Stimulated activated CD8-positive, alpha-beta memory T cell treated with anti-CD3 and anti-CD28 coated beads, Interleukin-7, amount 100 ng/mL, for 24 hours (primary cell): ENCODE results near the gene EIF3B.
"Not testable (repeated sequence)": the region's sequence is repeated elsewhere in the genome, so short reads cannot be mapped to it uniquely, and the experiment has no call there.

Experiments used
- DNase-seq: peaks from one replicate; pipeline ENCODE4 v3.0.0-alpha.2; 2020; ENCODE audit warnings: low read depth

Gene EIF3B

GRCh38 chr7:2376351-2377154 is 21.9 kb downstream of the EIF3B start:
- DNase-seq, result no peak

- not testable (repeated sequence) for DNase-seq
These were observed 22.9 kb downstream of the EIF3B start for GRCh38 chr7:2377492-2377891.

GRCh38 chr7:2378125-2378524 is 23.5 kb downstream of the EIF3B start:
- DNase-seq, result not testable (repeated sequence)

- no peak for DNase-seq
These were observed 24.5 kb downstream of the EIF3B start for GRCh38 chr7:2379161-2379560.

DNA sequence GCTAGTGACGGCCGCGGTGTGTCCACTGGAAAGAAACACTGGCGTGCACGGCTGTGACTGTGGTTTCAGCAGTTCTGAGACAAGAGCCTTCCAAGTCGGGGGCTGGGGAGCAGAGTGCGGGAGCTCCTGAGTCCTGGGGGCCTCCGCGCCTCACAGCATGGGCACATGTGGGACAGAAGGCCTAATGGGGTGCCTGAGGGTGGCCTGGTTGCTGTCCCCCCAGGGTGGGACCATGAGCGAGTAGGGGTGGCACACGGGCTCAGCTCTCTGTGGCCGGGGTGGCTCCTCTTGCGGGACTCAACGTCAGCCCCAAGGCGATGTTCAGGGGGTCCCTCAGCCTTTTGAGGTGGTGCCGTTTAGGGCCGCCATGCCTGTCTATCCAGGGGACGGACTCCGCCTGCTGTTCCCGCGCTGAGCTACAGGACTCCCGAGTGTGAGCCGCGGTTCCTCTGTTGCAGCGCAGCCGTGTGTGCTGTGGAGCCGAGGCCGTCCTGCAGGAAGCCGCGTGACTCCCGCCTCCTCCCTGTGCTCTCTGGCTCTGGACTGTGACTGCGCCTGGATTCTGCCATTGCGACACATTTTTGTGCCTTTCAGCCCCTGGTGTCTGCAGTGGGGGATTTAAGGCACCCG is 25.3 kb downstream of the EIF3B start:
- no peak for DNase-seq

DNA sequence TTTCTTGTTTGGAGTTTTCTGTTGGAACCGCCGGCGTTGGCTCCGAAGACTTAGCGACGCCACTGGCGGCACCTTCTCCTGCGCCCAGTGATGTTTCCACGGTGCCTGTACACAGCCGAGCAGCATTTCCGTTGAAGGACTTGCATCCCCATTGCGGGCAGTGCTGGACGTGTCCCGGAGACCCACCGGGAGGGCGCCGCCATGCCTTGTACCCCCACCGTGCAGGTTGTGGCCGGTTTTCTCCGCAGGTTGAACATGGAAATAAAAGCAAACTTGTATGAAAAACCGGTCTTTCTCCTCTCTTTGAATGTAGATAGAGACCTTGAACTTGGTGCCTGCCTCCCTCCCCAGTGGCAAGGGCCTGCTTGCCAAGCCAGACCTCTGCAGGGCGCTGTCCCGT is 25.8 kb downstream of the EIF3B start:
- no peak for DNase-seq

DNA sequence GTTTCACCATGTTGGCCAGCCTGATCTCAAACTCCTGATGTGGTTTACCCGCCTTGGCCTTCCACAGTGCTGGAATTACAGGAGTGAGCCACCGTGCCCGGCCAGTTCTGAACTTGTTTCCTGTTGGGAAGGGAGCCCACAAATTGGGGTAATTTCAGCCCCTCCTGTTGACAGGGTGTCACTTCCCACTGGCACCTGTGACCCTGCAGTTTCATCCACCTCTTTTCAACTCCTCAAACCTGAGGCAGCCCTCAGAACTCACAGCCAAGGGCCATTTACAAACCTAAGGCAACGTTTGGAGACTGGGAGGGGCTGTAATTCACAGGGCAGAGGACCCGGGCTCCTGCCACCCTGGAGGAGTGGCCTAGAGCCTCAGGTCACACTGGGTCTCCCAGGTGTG is 26.6 kb downstream of the EIF3B start:
- no peak for DNase-seq

DNA sequence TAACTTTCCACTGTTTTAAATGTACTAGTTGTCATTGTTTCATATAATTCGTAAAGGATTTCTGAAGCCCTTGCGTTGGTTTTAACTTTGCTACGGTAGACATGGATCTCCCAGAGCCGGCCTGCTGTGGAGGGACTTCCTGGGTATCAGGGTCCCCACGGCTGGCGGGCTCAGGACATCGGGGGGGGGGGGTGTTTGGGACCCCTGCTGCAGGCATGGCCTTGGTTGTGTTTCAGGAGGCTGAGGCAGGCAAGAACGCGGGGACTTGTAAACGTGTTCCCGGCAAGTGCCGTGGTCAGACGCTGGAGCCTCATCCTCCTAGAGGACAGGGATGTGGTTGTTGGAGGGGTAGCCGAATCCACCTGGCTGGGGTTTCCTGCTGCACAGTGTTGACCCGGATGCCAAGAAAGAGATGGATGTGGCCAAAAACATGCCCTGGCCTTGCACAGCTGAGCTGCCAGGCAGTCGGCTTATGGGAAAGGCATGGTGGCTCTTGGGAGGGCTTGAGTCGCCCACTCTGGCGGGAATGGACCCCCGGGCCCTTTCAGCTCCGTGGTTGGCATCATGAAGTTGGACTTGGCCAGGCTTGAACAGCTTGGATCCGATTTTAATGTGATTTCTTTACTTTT is 27.4 kb downstream of the EIF3B start:
- no peak for DNase-seq

GRCh38 chr7:2383543-2384274 is 29.1 kb downstream of the EIF3B start:
- DNase-seq, result no peak

DNA sequence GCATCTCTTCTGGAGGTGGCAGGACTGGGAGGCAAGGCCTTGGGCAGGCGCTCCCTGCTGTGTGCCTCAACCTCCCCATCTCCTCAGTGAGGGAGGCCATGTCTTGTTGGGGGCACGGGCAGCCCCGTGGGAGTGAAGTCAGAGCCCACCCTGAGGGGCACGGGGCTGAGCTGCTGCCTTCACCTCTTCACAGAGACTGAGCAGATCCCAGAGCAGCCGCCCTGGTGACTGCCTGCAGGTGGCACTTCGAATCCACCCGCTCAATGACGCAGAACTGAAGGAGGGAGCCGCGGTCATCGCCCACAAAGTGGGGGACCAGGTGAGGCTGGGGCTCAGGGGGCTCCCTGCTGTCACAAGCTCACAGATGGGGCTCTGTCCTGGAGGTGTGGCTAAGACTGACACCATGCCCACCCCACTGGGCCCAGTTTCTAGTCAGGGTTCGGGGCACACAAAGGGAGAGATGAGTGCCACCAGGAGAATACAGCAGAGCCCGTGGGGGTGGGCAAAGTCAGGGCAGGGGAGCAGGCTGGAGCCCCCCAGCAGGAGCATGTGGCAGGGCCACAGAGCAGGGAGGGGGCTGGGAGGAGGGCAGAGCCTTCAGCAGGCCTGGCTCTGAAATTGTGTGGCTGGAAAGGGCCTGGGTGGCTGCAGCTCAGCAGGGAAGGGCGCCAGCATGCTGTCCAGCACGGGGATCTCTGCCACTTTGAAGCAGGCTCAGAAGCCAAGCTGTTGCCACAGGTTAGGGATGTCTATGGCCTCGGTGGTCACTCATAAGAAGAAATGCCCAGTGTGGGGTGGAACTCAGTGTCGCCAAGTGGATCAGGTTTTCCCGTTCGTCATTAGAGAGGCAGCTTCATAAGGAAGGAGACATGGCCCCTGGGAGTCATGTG is 30.0 kb downstream of the EIF3B start:
- no peak for DNase-seq

DNA sequence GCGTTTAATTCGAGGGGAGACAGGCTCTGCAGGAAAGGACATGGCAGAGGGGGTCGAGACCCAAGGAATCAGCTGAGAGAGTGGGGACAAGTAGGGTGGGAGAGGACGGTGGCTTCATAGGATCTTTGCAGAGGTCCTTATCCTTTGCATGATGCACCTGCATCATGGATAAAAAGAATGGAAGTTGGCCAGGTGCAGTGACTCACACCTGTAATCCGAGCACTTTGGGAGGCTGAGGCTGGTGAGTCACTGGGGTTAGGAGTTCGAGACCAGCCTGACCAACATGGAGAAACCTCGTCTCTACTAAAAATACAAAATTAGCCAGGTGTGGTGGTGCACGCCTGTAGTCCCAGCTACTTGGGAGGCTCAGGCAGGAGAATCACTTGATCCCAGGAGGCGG is 31.5 kb downstream of the EIF3B start:
- not testable (repeated sequence) for DNase-seq

DNA sequence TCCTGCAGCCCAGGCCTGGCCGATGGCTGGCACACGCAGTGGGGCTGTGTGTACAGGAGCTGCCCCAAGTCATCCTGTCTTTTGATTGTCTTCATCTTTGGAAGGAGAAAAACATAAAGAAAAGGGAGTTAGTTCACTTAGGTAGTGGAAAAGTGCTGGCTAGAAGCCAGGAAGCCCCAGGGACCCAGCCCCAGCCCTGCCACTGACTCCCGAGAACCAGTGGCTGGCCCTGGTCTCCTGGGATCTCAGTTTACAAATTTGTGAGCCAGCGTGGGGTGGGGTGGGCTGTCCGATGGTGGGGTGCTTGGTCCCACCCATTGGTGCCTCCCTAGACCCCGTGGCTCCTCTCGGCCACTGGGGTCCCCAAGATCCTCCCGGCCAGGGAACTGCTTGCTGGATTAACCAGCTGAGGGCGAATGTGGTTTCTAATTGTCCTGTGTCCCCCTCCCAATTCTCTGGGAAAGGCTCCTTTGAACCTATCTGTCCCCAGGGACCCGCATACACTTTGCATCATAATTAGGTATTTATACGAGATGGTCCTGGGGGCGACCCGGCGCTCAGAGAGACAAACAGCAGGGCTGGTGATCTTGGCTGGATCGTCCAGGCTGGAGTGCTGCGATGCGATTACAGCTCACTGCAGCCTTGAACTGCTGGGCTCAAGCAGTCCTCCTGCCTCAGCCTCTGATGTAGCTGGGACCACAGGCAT is 32.5 kb downstream of the EIF3B start:
- no peak for DNase-seq

DNA sequence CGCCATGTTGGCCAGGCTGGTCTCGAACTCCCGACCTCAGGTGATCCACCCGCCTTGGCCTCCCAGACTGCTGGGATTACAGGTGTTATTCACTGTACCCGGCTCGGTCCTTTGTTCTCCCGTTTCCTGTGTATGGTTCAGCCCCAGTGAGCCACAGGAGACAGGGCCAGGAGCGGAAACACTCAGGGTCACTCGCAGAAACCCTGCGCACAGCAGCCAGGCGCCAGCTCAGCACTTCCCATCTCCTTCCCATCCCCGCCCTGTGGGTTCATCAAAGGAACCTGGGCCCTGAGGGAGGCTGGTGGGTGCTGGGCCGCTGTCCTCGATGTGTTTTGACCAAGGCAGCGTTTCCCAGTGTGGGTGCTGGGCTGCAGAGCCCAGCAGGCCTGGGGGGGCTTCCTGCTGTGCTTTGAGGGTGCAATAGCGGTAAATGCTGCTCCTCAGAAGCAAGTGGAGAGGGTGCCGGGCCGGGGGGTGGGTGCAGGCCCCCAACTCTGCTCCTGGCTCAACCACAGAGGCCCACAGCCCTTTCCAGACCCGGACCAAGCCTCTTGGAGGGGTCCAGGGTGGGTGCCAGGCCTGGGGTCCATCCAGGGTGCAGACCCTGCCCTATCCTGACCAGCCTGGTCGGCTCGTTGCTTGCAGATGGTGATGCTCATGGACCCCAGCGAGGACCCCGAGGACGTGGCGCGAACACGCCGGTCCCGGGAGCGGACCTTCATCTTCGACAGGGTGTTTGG is 33.4 kb downstream of the EIF3B start:
- no peak for DNase-seq

DNA sequence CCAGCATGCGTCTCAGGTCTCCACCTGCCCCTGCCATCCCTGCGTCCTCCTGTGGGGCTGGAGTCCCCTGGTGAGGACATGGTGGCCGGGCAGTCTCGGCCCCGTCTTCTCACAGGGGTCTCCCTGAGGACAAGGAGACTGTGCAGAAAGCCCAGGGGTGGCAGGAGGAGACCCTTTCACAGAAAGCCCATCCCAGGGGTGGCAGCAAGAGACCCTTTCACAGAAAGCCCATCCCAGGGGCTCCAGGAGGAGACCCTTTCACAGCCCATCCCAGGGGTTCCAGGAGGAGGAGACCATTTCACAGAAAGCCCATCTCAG is 34.0 kb downstream of the EIF3B start:
- no peak for DNase-seq

DNA sequence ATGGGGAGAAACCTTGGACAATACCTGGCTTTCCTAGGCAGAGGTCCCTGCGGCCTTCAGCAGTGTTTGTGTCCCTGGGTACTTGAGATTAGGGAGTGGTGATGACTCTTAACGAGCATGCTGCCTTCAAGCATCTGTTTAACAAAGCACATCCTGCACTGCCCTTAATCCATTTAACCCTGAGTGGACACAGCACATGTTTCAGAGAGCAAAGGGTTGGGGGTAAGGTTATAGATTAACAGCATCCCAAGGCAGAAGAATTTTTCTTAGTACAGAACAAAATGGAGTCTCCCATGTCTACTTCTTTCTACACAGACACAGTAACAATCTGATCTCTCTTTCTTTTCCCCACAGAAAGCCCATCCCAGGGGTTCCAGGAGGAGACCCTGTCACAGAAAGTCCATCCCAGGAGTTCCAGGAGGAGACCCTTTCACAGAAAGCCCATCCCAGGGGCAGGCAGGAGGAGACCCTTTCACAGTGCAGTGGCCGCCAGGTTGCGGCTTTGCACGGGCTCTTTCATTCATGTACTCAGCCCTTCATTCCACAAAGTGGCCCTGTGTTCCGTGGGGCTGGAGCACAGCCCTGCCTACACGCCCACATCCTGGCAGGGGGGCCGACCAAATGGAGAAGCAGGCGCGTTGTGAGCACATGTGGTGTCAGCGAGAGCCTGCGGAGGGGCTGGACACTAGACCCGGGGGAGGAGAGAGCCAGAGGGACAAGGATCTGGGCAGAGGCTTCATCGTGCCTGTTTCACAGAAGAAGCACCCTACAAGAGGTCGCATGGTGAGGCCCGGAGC is 35.6 kb downstream of the EIF3B start:
- DNase-seq, result not testable (repeated sequence)

- DNase-seq, result no peak
These were observed 39.1 kb downstream of the EIF3B start for GRCh38 chr7:2393706-2394105.

- no peak for DNase-seq
These were observed 40.0 kb downstream of the EIF3B start for GRCh38 chr7:2394566-2395082.

DNA sequence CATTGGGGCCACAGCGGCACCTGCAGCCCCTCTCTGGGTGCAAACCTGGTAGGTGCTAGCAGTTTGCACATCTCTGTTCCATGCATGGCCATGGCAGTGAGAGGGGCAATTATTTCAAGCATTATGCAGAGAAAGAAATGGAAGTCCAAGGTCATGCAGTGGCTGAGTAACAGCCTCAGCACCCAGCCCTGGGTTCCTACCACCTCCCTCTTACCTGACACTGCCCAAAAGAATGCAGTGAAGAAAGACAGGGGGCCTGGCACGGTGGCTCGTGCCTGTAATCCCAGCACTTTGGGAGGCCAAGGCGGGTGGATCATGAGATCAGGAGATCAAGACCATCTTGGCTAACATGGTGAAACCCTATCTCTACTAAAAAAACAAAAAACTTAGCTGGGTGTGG is 43.9 kb downstream of the EIF3B start:
- no peak for DNase-seq

DNA sequence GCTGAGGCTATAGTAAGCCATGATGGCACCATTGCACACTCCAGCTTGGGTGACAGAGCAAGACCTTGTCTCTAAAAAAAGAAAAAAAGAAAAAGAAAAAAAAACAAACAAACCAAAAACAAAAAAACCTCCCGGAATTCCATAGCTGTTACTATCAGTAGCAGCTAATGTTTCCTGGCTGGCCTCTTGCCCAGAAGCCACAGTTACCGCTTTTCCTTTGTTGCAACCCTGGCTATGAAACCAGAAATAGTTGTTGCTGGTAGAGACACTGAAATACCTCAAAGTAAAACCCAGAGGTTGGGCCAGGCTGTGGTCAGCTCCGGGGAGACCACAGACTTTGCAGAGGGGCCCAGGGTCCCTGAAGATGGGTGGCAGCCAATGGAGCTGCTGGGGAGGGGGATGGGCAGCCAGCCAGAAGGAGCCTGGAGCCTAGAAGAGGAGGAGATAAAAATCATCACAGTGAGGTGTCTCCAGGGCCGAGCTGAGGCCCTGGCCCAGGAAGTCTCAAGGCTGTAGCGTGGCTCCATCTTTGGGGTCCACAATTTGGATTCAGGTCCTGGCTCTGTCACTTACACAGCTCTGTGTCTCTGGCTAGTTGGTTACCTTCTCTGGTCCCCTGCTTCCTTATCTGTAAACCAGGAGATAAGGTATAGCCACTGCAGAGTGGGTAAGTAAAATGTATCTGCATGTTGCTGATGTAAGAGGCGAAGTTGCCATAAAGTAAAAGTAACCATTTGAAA is 45.4 kb downstream of the EIF3B start:
- no peak for DNase-seq
